Mesenchymal stem cell (in vitro differentiated cells and primary cell): ENCODE data around the gene METTL8.

ENCODE experiments used
- DNase-seq: peaks from one replicate; pipeline ENCODE4 v3.0.0-alpha.2; 2013
- H2AFZ ChIP-seq: one replicate; pipeline ENCODE4 v1.6.1; 2013; ENCODE audit warnings: low read depth, mild to moderate bottlenecking, control low read depth, inconsistent platforms, low read length, moderate library complexity
- H2AK5ac ChIP-seq: 2 replicates; pipeline ENCODE4 v1.6.1; 2013; ENCODE audit warnings: low read length, moderate library complexity, mild to moderate bottlenecking, inconsistent platforms; ENCODE audit not compliant: severe bottlenecking
- H2BK120ac ChIP-seq: one replicate; pipeline ENCODE4 v1.6.1; 2013; ENCODE audit warnings: low read depth, mild to moderate bottlenecking, inconsistent platforms, low read length, moderate library complexity
- H2BK12ac ChIP-seq, 2 experiments: one replicate each; pipeline ENCODE4 v1.6.1; 2013; ENCODE audit warnings: inconsistent platforms in 2 of 2, low read length in 2 of 2, mild to moderate bottlenecking in 2 of 2, moderate library complexity in 2 of 2, control low read depth in 1 of 2
- H2BK15ac ChIP-seq: one replicate; pipeline ENCODE4 v1.6.1; 2013; ENCODE audit warnings: mild to moderate bottlenecking, low read depth, inconsistent platforms; ENCODE audit not compliant: poor library complexity, severe bottlenecking
- H2BK5ac ChIP-seq: 2 replicates; pipeline ENCODE4 v1.6.1; 2013; ENCODE audit warnings: low read depth, mild to moderate bottlenecking, low read length, control low read depth, inconsistent platforms; ENCODE audit not compliant: poor library complexity, severe bottlenecking
- H3K14ac ChIP-seq, 2 experiments: one replicate each; pipeline ENCODE4 v1.6.1; 2013; ENCODE audit warnings: inconsistent platforms in 2 of 2, low read length in 2 of 2, control low read depth in 1 of 2, mild to moderate bottlenecking in 1 of 2, moderate library complexity in 1 of 2
- H3K18ac ChIP-seq, 2 experiments: one replicate each; pipeline ENCODE4 v1.6.1; 2013; ENCODE audit warnings: inconsistent platforms in 2 of 2, low read length in 2 of 2, control low read depth in 1 of 2, low read depth in 1 of 2, mild to moderate bottlenecking in 1 of 2
- H3K23ac ChIP-seq, 2 experiments: one replicate each; pipeline ENCODE4 v1.6.1; 2013; ENCODE audit warnings: inconsistent platforms in 2 of 2, low read length in 2 of 2, mild to moderate bottlenecking in 2 of 2, moderate library complexity in 2 of 2, control low read depth in 1 of 2
- H3K27ac ChIP-seq: 2 replicates; pipeline ENCODE4 v1.5.1; 2013; ENCODE audit warnings: mild to moderate bottlenecking, moderate library complexity, low read length, control low read depth, inconsistent platforms; ENCODE audit not compliant: poor library complexity, severe bottlenecking
- H3K27me3 ChIP-seq, 2 experiments: 2 replicates each; pipeline versions ENCODE4 v1.6.1 to v1.7.0; 2013; ENCODE audit warnings: low read length in 2 of 2, mild to moderate bottlenecking in 2 of 2, moderate library complexity in 2 of 2, control low read depth in 1 of 2, inconsistent platforms in 1 of 2; ENCODE audit not compliant: control insufficient read depth in 1 of 2, insufficient read depth in 1 of 2
- H3K36me3 ChIP-seq, 2 experiments: 2 replicates each; pipeline versions ENCODE4 v1.6.1 to v1.7.0; 2013; ENCODE audit warnings: low read length in 2 of 2, control low read depth in 1 of 2, inconsistent platforms in 1 of 2, low read depth in 1 of 2, mild to moderate bottlenecking in 1 of 2; ENCODE audit not compliant: insufficient read depth in 2 of 2, control insufficient read depth in 1 of 2
- H3K4ac ChIP-seq, 2 experiments: one replicate each; pipeline ENCODE4 v1.6.1; 2013; ENCODE audit warnings: inconsistent platforms in 2 of 2, low read length in 2 of 2, mild to moderate bottlenecking in 2 of 2, moderate library complexity in 2 of 2, control low read depth in 1 of 2, low read depth in 1 of 2
- H3K4me1 ChIP-seq: 2 replicates; pipeline ENCODE4 v1.6.1; 2013; ENCODE audit warnings: low read depth, low read length, control low read depth; ENCODE audit not compliant: control insufficient read depth, insufficient read depth
- H3K4me2 ChIP-seq: 2 replicates; pipeline ENCODE4 v1.6.1; 2013; ENCODE audit warnings: low read length, mild to moderate bottlenecking, inconsistent platforms; ENCODE audit not compliant: poor library complexity, severe bottlenecking
- H3K4me3 ChIP-seq, 2 experiments: 2 replicates each; pipeline versions ENCODE4 v1.5.1 to v1.7.0; 2013; ENCODE audit warnings: low read length in 2 of 2, mild to moderate bottlenecking in 2 of 2, control low read depth in 1 of 2, low read depth in 1 of 2; ENCODE audit not compliant: insufficient read depth in 1 of 2
- H3K79me1 ChIP-seq: replicated peaks from 2 replicates; pipeline ENCODE4 v1.6.1; 2013; ENCODE audit warnings: mild to moderate bottlenecking, control low read depth, low read length, inconsistent platforms; ENCODE audit not compliant: poor library complexity, severe bottlenecking
- H3K9ac ChIP-seq: 2 replicates; pipeline ENCODE4 v1.7.0; 2013; ENCODE audit warnings: mild to moderate bottlenecking, low read length, moderate library complexity
- H3K9me3 ChIP-seq: 2 replicates; pipeline ENCODE4 v1.7.0; 2013; ENCODE audit warnings: mild to moderate bottlenecking, low read length; ENCODE audit not compliant: control insufficient read depth
- H4K8ac ChIP-seq: one replicate; pipeline ENCODE4 v1.6.1; 2013; ENCODE audit warnings: inconsistent platforms, mild to moderate bottlenecking, low read length, moderate library complexity
- H4K91ac ChIP-seq: one replicate; pipeline ENCODE4 v1.6.1; 2013; ENCODE audit warnings: mild to moderate bottlenecking, low read length, inconsistent platforms
- WGBS: methylation state at CpG from one replicate; pipeline ENCODE4 v1.1.7; 2013; ENCODE audit warnings: mixed read lengths; 5-methylcytosine and 5-hydroxymethylcytosine counted together

METTL8 gene

DNA sequence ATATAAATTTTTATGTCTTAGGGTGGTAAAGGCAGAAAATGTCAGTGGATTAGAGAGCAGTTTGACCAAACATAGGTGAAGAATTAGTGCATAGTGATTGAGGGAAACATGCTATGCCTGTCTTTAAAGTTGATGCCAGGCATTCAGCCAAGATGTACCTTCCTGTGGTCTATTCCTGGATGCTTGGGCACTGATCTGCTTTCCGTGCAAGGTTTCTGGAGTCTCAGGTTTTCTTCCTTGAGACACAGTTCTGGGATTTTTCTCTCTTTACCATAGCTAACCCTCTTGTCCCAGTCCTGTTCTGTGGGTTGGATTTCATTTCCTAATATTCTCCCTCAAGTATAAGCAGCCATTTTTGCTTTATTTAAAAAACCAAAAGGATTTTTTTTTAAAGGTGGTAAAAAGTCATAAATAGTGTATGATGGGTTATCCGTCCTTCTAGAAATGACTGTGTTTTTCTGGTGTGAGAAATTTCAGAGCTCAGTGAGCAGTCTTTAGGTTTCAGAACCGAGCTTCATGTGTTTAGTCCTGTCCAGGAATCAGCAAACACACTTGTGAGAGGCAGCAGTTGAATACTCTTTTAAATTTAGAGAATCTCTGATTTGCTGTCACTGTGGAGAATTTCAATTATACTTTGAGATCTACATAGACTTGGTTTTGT, 45.5 kb upstream of the METTL8 start:
- H3K4me2 ChIP-seq = no peak overlapping the region
- H2BK12ac ChIP-seq = peak overlapping the region in 1 of 2 experiments; percentile 39
- no peak overlapping the region for H3K14ac ChIP-seq
- WGBS = 98% methylated on average over 3 of the region's 3 CpGs
- H3K27ac ChIP-seq = no peak overlapping the region
- H2AK5ac ChIP-seq = no peak overlapping the region
- no peak overlapping the region for H3K4ac ChIP-seq
- no peak overlapping the region for H3K23ac ChIP-seq
- no peak overlapping the region for H2AFZ ChIP-seq
- no peak overlapping the region for H4K8ac ChIP-seq
- H4K91ac ChIP-seq = no peak overlapping the region
- DNase-seq = no peak
- no peak overlapping the region for H3K9ac ChIP-seq
- no peak overlapping the region for H2BK120ac ChIP-seq
- no peak overlapping the region for H3K18ac ChIP-seq
- H3K4me1 ChIP-seq = peaks cover 5% of the 10 kb centered on the region
- no peaks in the 10 kb centered on the region for H3K27me3 ChIP-seq
- H2BK5ac ChIP-seq = no peak overlapping the region
- no peaks in the 10 kb centered on the region for H3K9me3 ChIP-seq
- H3K4me3 ChIP-seq = no peak overlapping the region
- peaks cover 2% of the 10 kb centered on the region for H3K79me1 ChIP-seq
- H2BK15ac ChIP-seq = no peak overlapping the region
- H3K36me3 ChIP-seq = peaks cover 3 to 72% of the 10 kb centered on the region in 2 experiments

DNA sequence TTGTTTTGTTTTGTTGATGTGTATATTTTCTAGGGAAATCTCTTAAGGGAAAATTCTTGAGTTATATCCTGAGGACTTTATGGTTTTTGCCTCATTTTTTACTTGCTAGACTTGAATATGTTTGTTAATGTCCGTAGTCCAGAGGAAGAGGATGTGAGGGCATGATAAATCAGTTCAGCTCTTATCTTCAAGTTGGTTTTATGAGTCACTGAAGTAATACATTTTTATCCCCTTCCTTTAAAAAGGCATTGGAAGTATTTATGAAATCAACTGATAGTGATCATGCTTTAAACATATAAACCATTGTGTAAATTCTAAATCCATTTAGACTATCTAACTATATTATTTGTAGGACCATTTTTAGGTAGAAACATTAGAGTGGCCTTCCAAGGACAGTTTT, 44.6 kb upstream of the METTL8 start:
- H3K4me2 ChIP-seq = no peak overlapping the region
- H3K23ac ChIP-seq = no peak overlapping the region
- no peak overlapping the region for H3K4ac ChIP-seq
- peak; percentile 24 for DNase-seq
- H2BK12ac ChIP-seq = no peak overlapping the region
- H2AK5ac ChIP-seq = no peak overlapping the region
- H4K91ac ChIP-seq = no peak overlapping the region
- H3K9me3 ChIP-seq = no peaks in the 10 kb centered on the region
- no peak overlapping the region for H2BK5ac ChIP-seq
- no peak overlapping the region for H4K8ac ChIP-seq
- no peak overlapping the region for H3K18ac ChIP-seq
- no peaks in the 10 kb centered on the region for H3K27me3 ChIP-seq
- peaks cover 5% of the 10 kb centered on the region for H3K4me1 ChIP-seq
- H3K36me3 ChIP-seq = peaks cover 3 to 81% of the 10 kb centered on the region in 2 experiments
- no peak overlapping the region for H2AFZ ChIP-seq
- peaks cover 2% of the 10 kb centered on the region for H3K79me1 ChIP-seq
- no peak overlapping the region for H2BK15ac ChIP-seq
- H3K14ac ChIP-seq = no peak overlapping the region
- no peak overlapping the region for H2BK120ac ChIP-seq
- H3K27ac ChIP-seq = no peak overlapping the region
- H3K4me3 ChIP-seq = no peak overlapping the region
- no CpG with 5 or more reads among the region's 1 CpG for WGBS
- no peak overlapping the region for H3K9ac ChIP-seq

DNA sequence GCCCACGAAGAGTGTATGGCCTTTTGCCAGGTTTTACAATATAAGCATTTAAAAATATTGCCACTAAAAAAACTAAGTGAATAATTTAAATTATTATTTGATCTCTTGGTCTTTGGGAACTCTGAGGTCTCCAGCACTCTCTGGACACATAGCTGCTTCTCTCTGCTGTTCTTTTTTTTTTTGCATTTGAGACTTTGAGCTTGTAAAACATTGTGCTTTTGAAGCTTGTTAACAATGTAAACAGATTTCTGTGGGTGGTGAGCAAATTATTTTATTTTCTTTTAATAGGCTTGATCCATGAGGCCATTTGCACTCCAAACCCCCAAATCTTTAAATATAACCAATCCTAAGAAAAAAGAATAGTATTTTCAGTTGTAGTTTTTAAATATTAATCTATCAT, 42.2 kb upstream of the METTL8 start:
- no CpG with 5 or more reads among the region's 1 CpG for WGBS

DNA sequence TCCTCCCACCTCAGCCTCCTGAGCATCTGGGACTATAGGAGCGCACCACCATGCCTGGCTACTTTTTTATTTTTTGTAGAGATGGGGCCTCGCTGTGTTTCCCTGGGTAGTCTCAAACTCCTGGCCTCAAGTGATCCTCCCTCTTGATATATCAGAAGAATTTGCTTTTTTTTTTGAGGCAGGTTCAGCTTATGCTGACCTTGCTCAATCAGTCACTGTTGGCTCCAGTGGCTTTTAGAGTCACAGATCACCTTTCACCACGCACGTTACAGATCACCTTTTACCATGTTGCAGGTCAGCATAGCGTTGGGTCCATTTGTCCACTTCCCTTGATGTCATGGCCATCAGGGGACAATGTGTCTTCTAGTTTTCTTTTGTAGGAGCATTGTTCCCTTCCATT, 36.3 kb upstream of the METTL8 start:
- Histone ChIP-seq H3K79me1 (no peaks in the 10 kb centered on the region), H3K36me3 (peaks cover 0 to 64% of the 10 kb centered on the region in 2 experiments)
- 86% methylated on average over 5 of the region's 5 CpGs for WGBS

More for the DNA sequence above, 42.2 kb upstream of the METTL8 start:
- H3K4me1 ChIP-seq = peaks cover 2% of the 10 kb centered on the region
- peaks cover 2% of the 10 kb centered on the region for H3K79me1 ChIP-seq
- H2BK12ac ChIP-seq = no peak overlapping the region
- no peak overlapping the region for H2BK5ac ChIP-seq
- H3K4me2 ChIP-seq = no peak overlapping the region
- H3K36me3 ChIP-seq = peaks cover 3 to 78% of the 10 kb centered on the region in 2 experiments
- no peak overlapping the region for H3K23ac ChIP-seq
- H2AK5ac ChIP-seq = no peak overlapping the region
- H2AFZ ChIP-seq = no peak overlapping the region
- H3K4me3 ChIP-seq = no peak overlapping the region
- no peak overlapping the region for H3K14ac ChIP-seq
- no peak overlapping the region for H2BK15ac ChIP-seq
- H3K9me3 ChIP-seq = no peaks in the 10 kb centered on the region
- no peak overlapping the region for H2BK120ac ChIP-seq
- H4K91ac ChIP-seq = no peak overlapping the region
- no peak overlapping the region for H3K4ac ChIP-seq
- H3K27ac ChIP-seq = no peak overlapping the region
- DNase-seq = no peak
- H3K27me3 ChIP-seq = no peaks in the 10 kb centered on the region
- no peak overlapping the region for H3K18ac ChIP-seq
- H4K8ac ChIP-seq = no peak overlapping the region
- no peak overlapping the region for H3K9ac ChIP-seq

More for the DNA sequence above, 36.3 kb upstream of the METTL8 start:
- Histone ChIP-seq H2BK120ac (no peak overlapping the region), H3K4me2 (no peak overlapping the region), H3K23ac (no peak overlapping the region), H3K14ac (no peak overlapping the region), H4K8ac (no peak overlapping the region), H2BK12ac (no peak overlapping the region), H3K4ac (no peak overlapping the region), H4K91ac (no peak overlapping the region), H3K27me3 (no peaks in the 10 kb centered on the region), H3K27ac (no peak overlapping the region), H2BK5ac (no peak overlapping the region), H3K4me3 (no peak overlapping the region), H3K9ac (no peak overlapping the region), H3K18ac (no peak overlapping the region), H2BK15ac (no peak overlapping the region), H3K4me1 (peaks cover 1% of the 10 kb centered on the region), H3K9me3 (no peaks in the 10 kb centered on the region), H2AK5ac (peak overlapping the region; percentile 28), H2AFZ (no peak overlapping the region)
- no peak for DNase-seq
